Pons (tissue), 1 donor: ENCODE data around the gene SLC17A5.
A peak's percentile ranks its signal among the peaks of the same experiment; 100 is the strongest.
"Not testable (repeated sequence)": the region's sequence is repeated elsewhere in the genome, so short reads cannot be mapped to it uniquely, and the experiment has no call there.

Experiments used
- DNase-seq: peaks from one replicate; pipeline ENCODE4 v3.0.0-alpha.2; 2016; ENCODE audit warnings: low spot score

SLC17A5 gene

GRCh38 chr6:73666393-73666792 is 12.6 kb upstream of the SLC17A5 start:
- DNase-seq, result no peak

GRCh38 chr6:73665686-73666319 is 12.0 kb upstream of the SLC17A5 start:
- DNase-seq, result no peak

GRCh38 chr6:73664701-73665100 is 10.9 kb upstream of the SLC17A5 start:
- no peak for DNase-seq

- no peak for DNase-seq
These were observed 3.4 kb upstream of the SLC17A5 start for GRCh38 chr6:73657201-73657600.

- DNase-seq, result no peak
These were observed 2.8 kb upstream of the SLC17A5 start for GRCh38 chr6:73656531-73657145.

GRCh38 chr6:73655341-73655917 is 1.6 kb upstream of the SLC17A5 start:
- no peak for DNase-seq

- DNase-seq, result peak; percentile 82
These were observed 888 bp downstream of the SLC17A5 start for GRCh38 chr6:73652637-73653570.

GRCh38 chr6:73649783-73650182 is 4.0 kb downstream of the SLC17A5 start:
- DNase-seq, result no peak

GRCh38 chr6:73648166-73648565 is 5.6 kb downstream of the SLC17A5 start:
- DNase-seq, result no peak

- DNase-seq, result peak; percentile 26
These were observed 8.7 kb downstream of the SLC17A5 start for GRCh38 chr6:73644941-73645591.

- no peak for DNase-seq
These were observed 9.8 kb downstream of the SLC17A5 start for GRCh38 chr6:73644030-73644429.

GRCh38 chr6:73642530-73642929 is 11.3 kb downstream of the SLC17A5 start:
- no peak for DNase-seq

- no peak for DNase-seq
These were observed 13.5 kb downstream of the SLC17A5 start for GRCh38 chr6:73640179-73640750.

- DNase-seq, result no peak
These were observed 14.8 kb downstream of the SLC17A5 start for GRCh38 chr6:73639040-73639439.

GRCh38 chr6:73637404-73637803 is 16.4 kb downstream of the SLC17A5 start:
- DNase-seq, result no peak

GRCh38 chr6:73636048-73636447 is 17.7 kb downstream of the SLC17A5 start:
- no peak for DNase-seq

- DNase-seq, result no peak
These were observed 21.4 kb downstream of the SLC17A5 start for GRCh38 chr6:73632346-73632745.

GRCh38 chr6:73631849-73632248 is 21.9 kb downstream of the SLC17A5 start:
- DNase-seq, result no peak

GRCh38 chr6:73630401-73630800 is 23.4 kb downstream of the SLC17A5 start:
- DNase-seq, result no peak

- DNase-seq, result no peak
These were observed 28.9 kb downstream of the SLC17A5 start for GRCh38 chr6:73624896-73625295.

- not testable (repeated sequence) for DNase-seq
These were observed 30.3 kb downstream of the SLC17A5 start for GRCh38 chr6:73623480-73623879.

- DNase-seq, result not testable (repeated sequence)
These were observed 35.7 kb downstream of the SLC17A5 start for GRCh38 chr6:73618082-73618481.
